GM23338 (cell line): ENCODE data around the gene SNHG17. TPM values are rescaled to one million over a fixed set of nuclear protein-coding genes. Genes with fewer than 3 reads are reported as not detected.

ENCODE experiments used
- ATAC-seq: fragments of 200-7000 bp; cut with Tn5 transposase; 3 replicates; pipeline ENCODE4 v1.9.1; 2020
- DNase-seq: peaks from one replicate; pipeline ENCODE4 v3.0.0-alpha.2; 2015; ENCODE audit warnings: low spot score
- H2AFZ ChIP-seq: fragments of 200-600 bp; sonication (generic); 2 replicates; pipeline ENCODE4 v1.8.0; 2016; ENCODE audit warnings: antibody characterized with exemption, mild to moderate bottlenecking, moderate library complexity
- H3F3A ChIP-seq: fragments of 200-600 bp; sonication (generic); replicated peaks from 2 replicates; pipeline ENCODE4 v1.8.0; 2017; ENCODE audit warnings: antibody characterized with exemption, mixed run types, low read depth
- H3K27ac ChIP-seq: fragments of 200-600 bp; sonication (generic); 2 replicates; pipeline ENCODE4 v1.6.1; 2016; ENCODE audit warnings: low read depth
- H3K27me3 ChIP-seq: fragments of 200-600 bp; sonication (generic); 2 replicates; pipeline ENCODE4 v1.8.0; 2016; ENCODE audit warnings: mild to moderate bottlenecking, mixed run types, moderate library complexity; ENCODE audit not compliant: insufficient read depth
- H3K36me3 ChIP-seq: fragments of 200-600 bp; sonication (generic); 2 replicates; pipeline ENCODE4 v1.8.0; 2016; ENCODE audit warnings: mild to moderate bottlenecking; ENCODE audit not compliant: insufficient read depth
- H3K4me1 ChIP-seq: fragments of 200-600 bp; sonication (generic); 2 replicates; pipeline ENCODE4 v1.8.0; 2016; ENCODE audit warnings: mild to moderate bottlenecking, moderate library complexity; ENCODE audit not compliant: insufficient read depth
- H3K4me2 ChIP-seq: fragments of 200-600 bp; sonication (generic); 2 replicates; pipeline ENCODE4 v1.7.1; 2017; ENCODE audit warnings: mixed run types
- H3K4me3 ChIP-seq: fragments of 200-600 bp; sonication (generic); 2 replicates; pipeline ENCODE4 v1.6.1; 2016; ENCODE audit warnings: mixed run types
- H3K79me2 ChIP-seq: fragments of 200-600 bp; sonication (generic); replicated peaks from 2 replicates; pipeline ENCODE4 v1.8.0; 2017; ENCODE audit warnings: mild to moderate bottlenecking; ENCODE audit not compliant: insufficient read depth
- H3K9me2 ChIP-seq: fragments of 200-600 bp; sonication (generic); 2 replicates; pipeline ENCODE4 v1.8.0; 2017; ENCODE audit not compliant: insufficient read depth
- H4K20me1 ChIP-seq: fragments of 200-600 bp; sonication (generic); replicated peaks from 2 replicates; pipeline ENCODE4 v1.8.0; 2017; ENCODE audit warnings: mild to moderate bottlenecking; ENCODE audit not compliant: insufficient read depth
- H3K27ac Mint-ChIP-seq: 2 replicates; pipeline ENCODE4 v1.8.0; 2020; ENCODE audit warnings: inconsistent platforms, mild to moderate bottlenecking, moderate library complexity, mixed read lengths
- H3K27me3 Mint-ChIP-seq: 3 replicates; pipeline ENCODE4 v1.8.0; 2022; ENCODE audit warnings: low read depth, mild to moderate bottlenecking, moderate library complexity, mixed read lengths, inconsistent platforms; ENCODE audit not compliant: insufficient read depth, poor library complexity
- H3K36me3 Mint-ChIP-seq: 3 replicates; pipeline ENCODE4 v1.8.0; 2021; ENCODE audit warnings: low read depth, mild to moderate bottlenecking, inconsistent platforms, moderate library complexity, mixed read lengths
- H3K4me1 Mint-ChIP-seq: 3 replicates; pipeline ENCODE4 v1.8.0; 2020; ENCODE audit warnings: mild to moderate bottlenecking, inconsistent platforms, mixed read lengths
- H3K4me3 Mint-ChIP-seq: 3 replicates; pipeline ENCODE4 v1.8.0; 2021; ENCODE audit warnings: moderate library complexity, mild to moderate bottlenecking, inconsistent platforms, mixed read lengths
- H3K9me3 Mint-ChIP-seq: 3 replicates; pipeline ENCODE4 v1.8.0; 2020; ENCODE audit warnings: moderate library complexity, mild to moderate bottlenecking, inconsistent platforms, mixed read lengths
- CREB1 ChIP-seq: fragments of 250-450 bp; sonication (Bioruptor Pico); IDR thresholded peaks from 2 replicates; pipeline ENCODE4 v1.5.0; 2020; ENCODE audit warnings: low read depth, mild to moderate bottlenecking, moderate library complexity
- CTCF ChIP-seq, 2 experiments: fragments of 200-600 bp in 1 of 2; sonication (generic) in 1 of 2; conservative IDR thresholded peaks; 2 replicates each; pipeline versions ENCODE4 v1.5.1 to v1.6.1; 2016 to 2017; ENCODE audit warnings: antibody characterized with exemption in 2 of 2, low read depth in 2 of 2, mild to moderate bottlenecking in 2 of 2, moderate library complexity in 1 of 2
- ETS1 ChIP-seq: IDR thresholded peaks from 2 replicates; pipeline ENCODE4 v1.6.1; 2016; ENCODE audit warnings: antibody characterized with exemption
- EZH2phosphoT487 ChIP-seq: fragments of 200-600 bp; sonication (generic); IDR thresholded peaks from one replicate; pipeline ENCODE4 v1.8.1; 2018; ENCODE audit warnings: antibody characterized with exemption; ENCODE audit not compliant: unreplicated experiment
- NANOG ChIP-seq: IDR thresholded peaks from 2 replicates; pipeline ENCODE4 v1.6.1; 2016; ENCODE audit warnings: antibody characterized with exemption, borderline replicate concordance
- POLR2AphosphoS5 ChIP-seq: IDR thresholded peaks from 2 replicates; pipeline ENCODE4 v1.6.1; 2016; ENCODE audit warnings: antibody characterized with exemption, low read depth
- REST ChIP-seq: IDR thresholded peaks from one replicate; pipeline ENCODE4 v1.6.1; 2018; ENCODE audit warnings: antibody characterized with exemption; ENCODE audit not compliant: unreplicated experiment
- ZNF114 ChIP-seq: fragments of 250-450 bp; sonication (Bioruptor Pico); IDR thresholded peaks from 2 replicates; pipeline ENCODE4 v1.5.0; 2020; ENCODE audit warnings: mild to moderate bottlenecking, moderate library complexity
- ZNF331 ChIP-seq: fragments of 250-450 bp; sonication (Bioruptor Pico); IDR thresholded peaks from 2 replicates; pipeline ENCODE4 v1.5.0; 2020; ENCODE audit warnings: low read depth, mild to moderate bottlenecking, moderate library complexity
- polyA plus RNA-seq: library from polyadenylated mRNA; unstranded; fragments of >200 nt; fragmentation: Nextera tagmentation; extraction: Ambion mirVana; gene quantifications from 2 replicates; pipeline ENCODE4 v1.2.1, GENCODE V29; 2016
- total RNA-seq: library from RNA; depleted of rRNA; stranded (reverse); fragments of >200 nt; shearing (Covaris generic); gene quantifications from 2 replicates; pipeline ENCODE4 v1.2.3, GENCODE V29; 2014

The SNHG17 gene
- total and polyA plus RNA-seq, 2 experiments from 2014 or later, result 25.4 to 76.1 TPM

- TF ChIP-seq REST (no peak), NANOG (no peak), CTCF (conservative IDR thresholded peaks at IDR 0.05; ENCODE audit: low read depth in 2 of 2) (no peak), POLR2AphosphoS5 (no peak), CREB1 (no peak), ZNF331 (CRISPR knock-in tag) (no peak), ZNF114 (CRISPR knock-in tag) (no peak), EZH2phosphoT487 (no peak), ETS1 (no peak)
Observed at GRCh38 chr20:38393259-38393658, 41.9 kb downstream of the SNHG17 start (continued).

- TF ChIP-seq ZNF331 (CRISPR knock-in tag) (no peak), NANOG (no peak), ETS1 (peak; percentile 65; the same call in 1 of the 2 replicates)
- Histone ChIP-seq H3K27ac (no peak overlapping the region), H4K20me1 (no peaks in the 10 kb centered on the region), H3K4me3 (no peak overlapping the region), H3K4me2 (peak overlapping the region; percentile 53; the same call in 1 of the 2 replicates), H3K9me2 (0 out of 2 replicates have a peak, but pooled peaks cover 4% of the 10 kb centered on the region), H3K4me1 (no peaks in the 10 kb centered on the region), H3F3A (no peaks in the 10 kb centered on the region), H3K27me3 (no peaks in the 10 kb centered on the region), H3K79me2 (no peaks in the 10 kb centered on the region), H2AFZ (peak overlapping the region; percentile 84), H3K36me3 (no peaks in the 10 kb centered on the region)
- H3K4me1 Mint-ChIP-seq, result no peaks in the 10 kb centered on the region
- no peak overlapping the region for H3K27ac Mint-ChIP-seq
- DNase-seq (peak; percentile 44), ATAC-seq (peak; percentile 74)
- H3K9me3 Mint-ChIP-seq, result no peaks in the 10 kb centered on the region
- H3K4me3 Mint-ChIP-seq, result no peak overlapping the region
- peaks cover 1% of the 10 kb centered on the region for H3K27me3 Mint-ChIP-seq
- H3K36me3 Mint-ChIP-seq, result no peaks in the 10 kb centered on the region
Observed at GRCh38 chr20:38392356-38392755, 42.8 kb downstream of the SNHG17 start.
